HepG2 (cell line): ENCODE results near the gene MEX3D. TPM values are rescaled to one million over a fixed set of nuclear protein-coding genes. Genes with fewer than 3 reads are reported as not detected.

Experiments
- ATAC-seq: fragments of 200-7000 bp; cut with Tn5 transposase; 3 replicates; pipeline ENCODE4 v1.9.1; 2020; ENCODE audit warnings: mild to moderate bottlenecking, moderate library complexity
- BruUV-seq: library from RNA; stranded (reverse); fragments of 400-500 nt; replicated peaks from 2 replicates; lab custom pipeline; 2021; lab: Mats Ljungman, UMichigan
- CTCF ChIA-PET: fragments of 300-600 bp; formaldehyde crosslinking; extraction: SDS; loops from one replicate; lab custom pipeline; 2021; ENCODE audit warnings: low total read pairs, inconsistent platforms, low intra/inter-chr PET ratio; lab: Yijun Ruan, JAX
- POLR2A ChIA-PET: fragments of 350-600 bp; sonication (Branson Sonifier 250); formaldehyde crosslinking; loops from one replicate; lab custom pipeline; 2020; ENCODE audit warnings: antibody characterized with exemption, inconsistent platforms; lab: Yijun Ruan, JAX
- DNase-seq: peaks from one replicate; pipeline ENCODE4 v3.0.0-alpha.2; 2015; ENCODE audit warnings: low spot score
- FAIRE-seq: peaks from 3 replicates; lab custom pipeline; 2011; peaks lifted over from hg19 to GRCh38; lab: Jason Lieb, UNC
- H2AFZ ChIP-seq: one replicate; pipeline ENCODE4 v1.6.1; 2011; ENCODE audit warnings: low read length, inconsistent platforms
- H3K27ac ChIP-seq: fragments of 300-600 bp; 3 replicates; pipeline ENCODE4 v1.8.0; 2011; ENCODE audit warnings: mixed run types, mild to moderate bottlenecking, mixed read lengths, low read length, inconsistent platforms; ENCODE audit not compliant: insufficient read depth; ENCODE audit errors: extremely low read length
- H3K27me3 ChIP-seq, 2 experiments: fragments of 200-600 bp in 1 of 2; 2 replicates in 1 of 2; 3 replicates in 1 of 2; pipeline versions ENCODE4 v1.6.0 to v1.8.0; 2011; ENCODE audit warnings: low read length in 2 of 2, mild to moderate bottlenecking in 2 of 2, moderate library complexity in 2 of 2, inconsistent platforms in 1 of 2; ENCODE audit not compliant: insufficient read depth in 2 of 2, control insufficient read depth in 1 of 2
- H3K36me3 ChIP-seq, 2 experiments: fragments of 200-600 bp in 1 of 2; replicated peaks in 1 of 2; 2 replicates in 1 of 2; 3 replicates in 1 of 2; pipeline versions ENCODE4 v1.5.1 to v1.8.0; 2011; ENCODE audit warnings: low read length in 2 of 2, inconsistent platforms in 1 of 2; ENCODE audit not compliant: insufficient read depth in 2 of 2, control insufficient read depth in 1 of 2
- H3K4me1 ChIP-seq: 2 replicates; pipeline ENCODE4 v1.5.1; 2012; ENCODE audit warnings: low read length, inconsistent platforms; ENCODE audit not compliant: insufficient read depth
- H3K4me2 ChIP-seq: 2 replicates; pipeline ENCODE4 v1.6.0; 2011; ENCODE audit warnings: low read depth, low read length, inconsistent platforms
- H3K4me3 ChIP-seq, 3 experiments: fragments of 200-600 bp in 1 of 3; sonication (generic), shearing (Covaris generic) in 1 of 3; replicated peaks in 1 of 3; 2 replicates each; pipeline ENCODE4 v1.5.1; 2011 to 2016; ENCODE audit warnings: low read length in 3 of 3, inconsistent platforms in 2 of 3, low read depth in 2 of 3, mild to moderate bottlenecking in 2 of 3, control low read depth in 1 of 3, mixed read lengths in 1 of 3; ENCODE audit not compliant: insufficient read depth in 1 of 3
- H3K79me2 ChIP-seq: one replicate; pipeline ENCODE4 v1.6.1; 2011; ENCODE audit warnings: low read length, inconsistent platforms; ENCODE audit not compliant: insufficient read depth
- H3K9ac ChIP-seq: 2 replicates; pipeline ENCODE4 v1.6.0; 2011; ENCODE audit warnings: mild to moderate bottlenecking, low read depth, low read length, inconsistent platforms; ENCODE audit not compliant: insufficient read depth
- H3K9me3 ChIP-seq: 2 replicates; pipeline ENCODE4 v1.5.1; 2012; ENCODE audit warnings: mild to moderate bottlenecking, low read length
- H4K20me1 ChIP-seq: 2 replicates; pipeline ENCODE4 v1.6.0; 2011; ENCODE audit warnings: inconsistent platforms, mild to moderate bottlenecking, low read length, moderate library complexity; ENCODE audit not compliant: insufficient read depth
- AHR ChIP-seq: IDR thresholded peaks from 2 replicates; pipeline ENCODE4 v1.6.1; 2018; ENCODE audit warnings: missing genetic modification reagents, missing compliant biosample characterization
- ESRRA ChIP-seq: sonication (generic); formaldehyde crosslinking; IDR thresholded peaks from 2 replicates; pipeline ENCODE4 v1.5.1; 2020; ENCODE audit warnings: mild to moderate bottlenecking, low read depth, missing genetic modification reagents
- IKZF4 ChIP-seq: sonication (generic); formaldehyde crosslinking; IDR thresholded peaks from 2 replicates; pipeline ENCODE4 v1.5.1; 2020; ENCODE audit warnings: borderline replicate concordance, mild to moderate bottlenecking, low read depth, missing genetic modification reagents; ENCODE audit errors: not compliant biosample characterization
- PHB2 ChIP-seq: fragments of 450-650 bp; IDR thresholded peaks from 2 replicates; pipeline ENCODE4 v1.6.1; 2018; ENCODE audit not compliant: partially characterized antibody
- PRDM10 ChIP-seq: sonication (generic); formaldehyde crosslinking; IDR thresholded peaks from 2 replicates; pipeline ENCODE4 v1.4.0; 2020; ENCODE audit warnings: low read depth, missing genetic modification reagents
- SIN3B ChIP-seq: fragments of 150-350 bp; IDR thresholded peaks from 2 replicates; pipeline ENCODE4 v1.6.1; 2014; ENCODE audit warnings: low read length
- ZNF260 ChIP-seq: sonication (generic); formaldehyde crosslinking; IDR thresholded peaks from 2 replicates; pipeline ENCODE4 v1.4.0; 2020; ENCODE audit warnings: missing genetic modification reagents, low read depth, mild to moderate bottlenecking, borderline replicate concordance
- ZNF484 ChIP-seq: sonication (generic); formaldehyde crosslinking; IDR thresholded peaks from 2 replicates; pipeline ENCODE4 v1.5.1; 2020; ENCODE audit warnings: mild to moderate bottlenecking, low read depth, missing genetic modification reagents, borderline replicate concordance
- ZNF530 ChIP-seq: sonication (generic); formaldehyde crosslinking; IDR thresholded peaks from 2 replicates; pipeline ENCODE4 v1.5.0; 2020; ENCODE audit warnings: low read depth, mild to moderate bottlenecking, missing genetic modification reagents
- ZNF720 ChIP-seq: sonication (generic); formaldehyde crosslinking; IDR thresholded peaks from 2 replicates; pipeline ENCODE4 v1.4.0; 2020; ENCODE audit warnings: missing genetic modification reagents
- ZNF747 ChIP-seq: sonication (generic); formaldehyde crosslinking; IDR thresholded peaks from 2 replicates; pipeline ENCODE4 v1.8.1; 2023; ENCODE audit warnings: missing genetic modification reagents, mild to moderate bottlenecking, borderline replicate concordance
- WGBS: methylation state at CpG from one replicate; pipeline ENCODE4 v1.1.6; 2017; ENCODE audit warnings: low lambda C conversion rate; 5-methylcytosine and 5-hydroxymethylcytosine counted together
- in situ Hi-C: cut with HindIII; loops from 2 replicates; pipeline ENCODE4 v1.10.0; 2017; ENCODE audit warnings: low pct_unique_long_range_greater_than_20kb; ENCODE audit not compliant: extremely low pct_ligation_motif_present
- intact Hi-C: fragments of 100-400 bp; cut with micrococcal nuclease; formaldehyde crosslinking; loops from one replicate; pipeline ENCODE4 v1.10.0; 2022; ENCODE audit not compliant: unreplicated experiment
- polyA plus RNA-seq, 8 experiments: library from polyadenylated mRNA; depleted of rRNA in 3 of 8; stranded (reverse) in 7 of 8; unstranded in 1 of 8; fragments of >200 nt; fragmentation: Illumina TruSeq in 4 of 8; extraction: Trizol in 4 of 8; gene quantifications; 2 replicates each; pipeline versions ENCODE4 v1.2.1 to v1.2.3, GENCODE V29; 2011 to 2016; ENCODE audit warnings: low read depth in 4 of 8, missing spikeins in 1 of 8, mixed read lengths in 1 of 8; ENCODE audit not compliant: insufficient read depth in 1 of 8
- total RNA-seq, 5 experiments: library from RNA; depleted of rRNA; stranded (reverse); fragments of >200 nt; fragmentation: Illumina TruSeq; extraction: Trizol; gene quantifications; 2 replicates each; pipeline ENCODE4 v1.2.3, GENCODE V29; 2016; ENCODE audit warnings: low read depth in 1 of 5
- TF ChIP-seq, protein P1 (sequence below): sonication (generic); formaldehyde crosslinking; IDR thresholded peaks from 2 replicates; pipeline ENCODE4 v1.5.0; 2020; ENCODE audit warnings: mild to moderate bottlenecking, missing genetic modification reagents

Gene MEX3D
- total and polyA plus RNA-seq, 2 of the 13 experiments (the other 11 are each of a cell fraction or from before 2014, with no cell fraction given): 3.6 to 17.1 TPM

GRCh38 chr19:1571358-1571757, 3.2 kb upstream of the MEX3D start:
- no TSS peak for BruUV-seq

More at GRCh38 chr19:1571358-1571757, 3.2 kb upstream of the MEX3D start:
- 71% methylated on average over 12 of the region's 12 CpGs for WGBS
- POLR2A ChIA-PET: no interaction called here
- Histone ChIP-seq H3K27ac (no peak overlapping the region), H3K36me3 (no peaks in the 10 kb centered on the region), H3K79me2 (peaks cover 2% of the 10 kb centered on the region), H3K4me3 (no peak overlapping the region), H3K9me3 (no peaks in the 10 kb centered on the region), H2AFZ (no peak overlapping the region), H3K4me2 (no peak overlapping the region), H3K27me3 (peaks cover 0 to 8% of the 10 kb centered on the region in 2 experiments; a peak in 2 of 5 replicates), H3K4me1 (peaks cover 22% of the 10 kb centered on the region), H4K20me1 (no peaks in the 10 kb centered on the region), H3K9ac (no peak overlapping the region)
- ATAC-seq: no peak
- no peak for DNase-seq
- in situ Hi-C loops: no loop called here
- CTCF ChIA-PET: no interaction called here
- no peak for TF ChIP-seq ZNF720 (CRISPR knock-in tag)
- no peak for TF ChIP-seq ZNF747 (CRISPR knock-in tag)
- TF ChIP-seq ZNF530: no peak
- TF ChIP-seq SIN3B: no peak
- TF ChIP-seq IKZF4: no peak
- TF ChIP-seq ESRRA (CRISPR knock-in tag): no peak
- TF ChIP-seq, protein P1, sequence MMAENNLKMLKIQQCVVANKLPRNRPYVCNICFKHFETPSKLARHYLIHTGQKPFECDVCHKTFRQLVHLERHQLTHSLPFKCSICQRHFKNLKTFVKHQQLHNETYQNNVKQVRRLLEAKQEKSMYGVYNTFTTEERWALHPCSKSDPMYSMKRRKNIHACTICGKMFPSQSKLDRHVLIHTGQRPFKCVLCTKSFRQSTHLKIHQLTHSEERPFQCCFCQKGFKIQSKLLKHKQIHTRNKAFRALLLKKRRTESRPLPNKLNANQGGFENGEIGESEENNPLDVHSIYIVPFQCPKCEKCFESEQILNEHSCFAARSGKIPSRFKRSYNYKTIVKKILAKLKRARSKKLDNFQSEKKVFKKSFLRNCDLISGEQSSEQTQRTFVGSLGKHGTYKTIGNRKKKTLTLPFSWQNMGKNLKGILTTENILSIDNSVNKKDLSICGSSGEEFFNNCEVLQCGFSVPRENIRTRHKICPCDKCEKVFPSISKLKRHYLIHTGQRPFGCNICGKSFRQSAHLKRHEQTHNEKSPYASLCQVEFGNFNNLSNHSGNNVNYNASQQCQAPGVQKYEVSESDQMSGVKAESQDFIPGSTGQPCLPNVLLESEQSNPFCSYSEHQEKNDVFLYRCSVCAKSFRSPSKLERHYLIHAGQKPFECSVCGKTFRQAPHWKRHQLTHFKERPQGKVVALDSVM (CRISPR knock-in tag): no peak
- TF ChIP-seq ZNF484 (CRISPR knock-in tag): no peak
- TF ChIP-seq AHR: no peak
- TF ChIP-seq PHB2: no peak
- TF ChIP-seq ZNF260 (CRISPR knock-in tag): no peak
- no peak for TF ChIP-seq PRDM10 (CRISPR knock-in tag)
- FAIRE-seq: no peak
- intact Hi-C loops: no loop called here
